HG02973 (cell line): ENCODE measurements around the gene SRSF1.
"Not testable (repeated sequence)": the region's sequence is repeated elsewhere in the genome, so short reads cannot be mapped to it uniquely, and the experiment has no call there.

ENCODE experiments used
- ATAC-seq: cut with Tn5 transposase; IDR thresholded peaks from one replicate; pipeline ENCODE4 v1.9.1; 2021; ENCODE audit warnings: moderate library complexity; ENCODE audit not compliant: unreplicated experiment

SRSF1 gene, protein sequence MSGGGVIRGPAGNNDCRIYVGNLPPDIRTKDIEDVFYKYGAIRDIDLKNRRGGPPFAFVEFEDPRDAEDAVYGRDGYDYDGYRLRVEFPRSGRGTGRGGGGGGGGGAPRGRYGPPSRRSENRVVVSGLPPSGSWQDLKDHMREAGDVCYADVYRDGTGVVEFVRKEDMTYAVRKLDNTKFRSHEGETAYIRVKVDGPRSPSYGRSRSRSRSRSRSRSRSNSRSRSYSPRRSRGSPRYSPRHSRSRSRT

GRCh38 chr17:58006924-58007780 is at the start of gene SRSF1:
Gene SRSF1 (minus strand): TSS chr17:58007246. CDS start chr17:58007137, 109 bp downstream.
- ATAC-seq: peak; percentile 86

DNA sequence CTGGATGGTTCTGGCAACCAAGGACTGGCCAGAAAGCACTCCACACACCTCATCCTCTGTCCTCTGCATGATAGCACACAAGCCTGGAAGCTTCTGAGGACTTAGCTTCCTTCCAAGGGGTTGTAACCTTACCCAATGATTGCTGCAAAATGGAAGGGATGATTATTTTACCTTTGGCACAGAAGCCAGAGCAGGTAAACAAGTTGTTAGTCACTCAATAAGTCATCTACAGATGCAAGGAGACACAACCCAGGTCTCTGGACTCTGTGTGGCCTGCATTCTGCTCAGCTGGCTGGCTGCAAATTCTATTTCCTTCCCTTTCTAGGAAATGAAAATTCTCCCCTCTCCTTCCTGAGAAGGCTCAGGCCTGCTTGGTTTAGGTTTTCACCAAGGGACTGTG is 49.4 kb upstream of the SRSF1 start:
- ATAC-seq: no peak

- ATAC-seq: no peak
Measured at GRCh38 chr17:58054641-58055040, 47.6 kb upstream of the SRSF1 start.

DNA sequence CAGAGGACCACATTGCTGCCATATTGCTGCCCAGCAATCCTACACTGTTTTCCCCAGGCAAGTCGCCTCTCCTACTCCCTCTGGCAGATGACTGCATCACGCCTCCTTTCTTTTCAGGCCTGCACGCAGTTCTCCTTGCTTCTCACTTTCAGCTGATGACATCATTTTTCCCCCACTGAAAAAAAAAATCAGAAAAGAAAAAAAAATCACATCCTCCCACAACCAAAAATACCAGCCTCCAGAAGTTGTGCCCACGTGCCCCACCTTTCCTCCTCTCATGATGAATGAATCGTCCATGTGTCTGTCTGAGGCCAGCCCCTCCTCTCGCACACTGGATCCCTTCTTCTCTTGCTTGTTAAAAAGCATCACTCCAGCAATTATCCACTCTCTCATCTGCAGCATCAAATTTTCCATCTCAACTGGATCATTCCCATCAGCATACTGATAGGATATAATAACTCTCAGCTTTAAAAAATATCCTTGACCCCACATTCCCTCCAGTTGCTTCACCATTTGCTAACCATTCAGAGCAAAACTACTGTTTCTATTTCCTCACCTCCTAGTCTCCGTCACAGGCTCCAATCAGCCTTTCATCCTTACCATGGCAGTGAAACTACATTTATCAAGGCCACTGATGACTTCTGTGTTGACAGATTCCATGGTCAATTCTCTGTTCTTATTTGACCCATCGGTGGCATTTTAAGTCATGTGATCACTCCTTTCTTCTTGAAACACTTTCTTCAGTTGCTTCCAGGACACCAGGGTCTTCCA is 46.1 kb upstream of the SRSF1 start:
- no peak for ATAC-seq

DNA sequence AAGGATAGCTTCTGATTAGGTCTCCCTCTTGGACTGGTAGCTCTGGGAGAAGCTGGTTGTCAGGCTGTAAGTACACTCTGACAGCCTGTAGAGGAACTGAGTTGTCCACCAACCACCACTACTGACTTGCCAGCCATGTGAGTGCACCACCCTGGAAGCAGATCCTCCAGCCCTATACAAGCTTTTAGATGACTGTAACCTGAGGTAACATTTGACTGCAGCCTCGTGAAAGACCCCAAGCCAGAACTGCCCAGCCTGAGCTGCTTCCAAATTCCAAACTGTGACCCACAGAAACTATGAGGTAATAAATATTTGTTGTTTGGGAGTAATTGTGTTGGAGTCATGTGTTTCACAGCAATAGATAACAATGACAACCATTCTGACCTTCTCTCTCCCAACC is 45.4 kb upstream of the SRSF1 start:
- no peak for ATAC-seq

DNA sequence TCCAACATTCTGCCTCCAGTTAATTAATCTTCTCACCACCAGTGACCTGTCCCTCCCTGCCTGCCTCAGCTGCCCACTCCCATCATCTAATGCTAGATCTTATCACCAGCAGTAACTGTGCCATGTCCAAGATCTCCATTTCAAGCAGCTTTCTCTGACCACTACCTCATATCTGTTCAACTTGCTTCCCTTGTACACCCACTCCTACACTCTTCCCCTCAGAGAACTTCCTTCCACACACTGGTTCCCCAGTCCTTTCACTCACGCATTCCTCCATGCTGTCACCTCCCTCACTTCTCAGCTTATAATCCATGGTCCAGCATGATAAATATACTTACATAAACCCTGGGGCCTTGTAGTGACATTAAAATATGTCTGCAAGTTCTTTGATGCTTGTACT is 44.4 kb upstream of the SRSF1 start:
- no peak for ATAC-seq

DNA sequence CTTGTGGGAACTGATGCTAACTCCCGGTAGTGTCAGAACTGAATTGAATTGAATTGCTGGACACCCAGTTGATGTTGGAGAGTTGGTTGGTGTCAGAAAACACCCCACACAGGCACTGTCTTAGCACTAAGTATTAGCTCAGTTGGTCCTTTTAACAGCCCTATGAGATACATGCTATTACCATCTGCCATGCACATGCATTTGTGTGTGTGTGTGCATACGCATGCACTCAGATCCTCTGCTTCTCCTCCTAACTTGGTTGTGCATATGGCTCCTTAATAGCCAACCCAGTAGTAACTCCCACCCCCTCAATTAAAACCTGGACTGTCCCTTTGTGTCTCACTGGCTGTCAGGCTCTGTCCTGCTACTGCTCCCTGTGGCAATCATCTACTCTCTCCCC is 43.9 kb upstream of the SRSF1 start:
- ATAC-seq: no peak

- ATAC-seq: no peak
Measured at GRCh38 chr17:58049533-58049932, 42.5 kb upstream of the SRSF1 start.

GRCh38 chr17:58047376-58048150 is 40.5 kb upstream of the SRSF1 start:
- ATAC-seq: no peak

- no peak for ATAC-seq
Measured at GRCh38 chr17:58046239-58047094, 39.4 kb upstream of the SRSF1 start.

DNA sequence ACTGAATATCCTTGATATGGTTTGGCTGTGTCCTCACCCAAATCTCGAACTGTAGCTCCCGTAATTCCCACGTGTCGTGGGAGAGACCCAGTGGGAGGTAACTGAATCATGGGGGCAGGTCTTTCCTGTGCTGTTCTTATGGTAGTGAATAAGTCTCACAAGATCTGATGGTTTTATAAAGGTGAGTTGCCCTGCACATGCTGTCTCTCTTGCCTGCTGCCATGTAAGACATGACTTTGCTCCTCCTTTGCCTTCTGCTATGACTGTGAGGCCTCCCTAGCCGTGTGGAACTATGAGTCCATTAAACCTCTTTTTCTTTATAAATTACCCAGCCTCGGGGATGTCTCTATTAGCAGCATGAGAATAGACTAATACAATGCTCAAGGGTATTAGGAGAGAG is 37.2 kb upstream of the SRSF1 start:
- ATAC-seq: not testable (repeated sequence)

DNA sequence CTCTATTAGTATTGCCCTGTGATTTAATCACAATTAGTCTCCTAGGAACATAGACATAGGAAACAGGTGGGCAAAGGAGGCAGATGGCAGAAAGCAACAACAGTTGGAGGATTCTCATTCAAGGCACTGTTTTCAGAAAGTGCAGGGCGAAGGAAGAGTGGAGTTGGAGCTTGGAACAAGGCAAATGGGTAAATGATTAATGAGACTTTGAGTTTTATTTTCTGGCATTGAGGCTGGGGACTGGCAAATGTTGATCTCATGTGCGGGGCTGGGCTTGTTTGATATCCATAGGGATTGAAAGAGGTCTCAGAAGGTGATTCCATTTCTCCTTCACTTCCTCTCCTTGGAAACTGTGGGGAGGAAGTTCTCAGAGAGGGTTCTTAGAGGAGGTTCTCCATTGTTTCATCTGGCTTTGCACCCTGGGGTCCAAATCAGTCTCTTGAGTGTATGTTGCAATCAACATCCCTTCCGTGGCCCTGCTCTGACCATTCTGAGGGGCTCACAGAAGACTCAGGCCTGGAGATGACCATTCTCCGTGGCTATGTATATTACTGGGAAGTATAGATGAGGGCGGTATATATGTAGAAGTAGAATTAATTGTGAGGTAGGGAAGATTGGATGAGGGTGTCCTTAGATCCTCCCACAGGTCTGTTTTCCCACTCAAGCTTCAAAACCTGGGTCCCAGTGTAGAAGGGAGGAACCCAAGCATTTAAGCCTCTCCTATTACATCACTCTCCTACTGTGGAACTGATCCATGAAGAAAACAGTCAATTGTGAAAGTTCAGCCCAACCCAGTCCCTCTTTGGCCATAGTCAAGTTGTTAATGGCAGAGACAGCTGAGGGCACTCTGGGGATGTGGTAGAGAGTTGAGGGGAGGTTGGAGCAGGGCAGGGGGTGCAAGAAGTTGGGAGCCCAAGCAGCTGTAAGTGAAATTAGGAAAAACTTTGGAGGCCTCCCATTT is 36.5 kb upstream of the SRSF1 start:
- ATAC-seq: no peak

GRCh38 chr17:58041161-58041560 is 34.1 kb upstream of the SRSF1 start:
- no peak for ATAC-seq

GRCh38 chr17:58040386-58040785 is 33.3 kb upstream of the SRSF1 start:
- no peak for ATAC-seq

- ATAC-seq: no peak
Measured at GRCh38 chr17:58039975-58040374, 32.9 kb upstream of the SRSF1 start.

DNA sequence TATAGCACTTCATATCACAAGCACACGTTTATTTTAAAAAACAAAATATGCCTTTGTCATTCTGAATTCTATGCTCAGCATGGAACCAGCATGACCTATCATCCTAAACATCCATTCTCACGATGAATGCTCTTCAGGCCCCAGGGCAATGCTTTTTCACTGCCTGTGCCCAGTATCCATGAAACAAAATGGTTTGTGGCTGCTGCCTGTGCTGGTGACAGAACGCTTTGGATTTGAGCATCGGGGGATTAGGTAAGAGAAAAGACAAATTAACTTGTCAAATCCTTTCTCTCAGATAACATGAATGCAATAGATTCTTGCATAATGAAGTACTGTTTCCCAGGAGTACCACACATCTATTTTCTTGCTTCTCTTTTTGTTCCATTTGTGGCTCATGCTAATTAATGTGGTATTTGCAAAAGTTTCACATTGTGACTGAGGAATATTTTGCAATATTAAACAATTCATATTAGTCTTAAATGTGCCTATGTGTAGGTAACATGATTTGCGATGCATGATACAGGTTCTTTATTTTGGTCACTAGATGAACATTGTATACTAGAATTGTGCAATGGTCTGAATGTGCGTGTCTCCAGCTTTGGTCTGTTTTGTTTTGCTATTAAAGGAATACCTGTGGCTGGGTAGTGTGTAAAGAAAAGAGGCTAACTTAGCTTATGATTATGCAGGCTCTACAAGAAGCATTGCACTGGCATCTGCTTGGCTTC is 25.8 kb upstream of the SRSF1 start:
- ATAC-seq: no peak

DNA sequence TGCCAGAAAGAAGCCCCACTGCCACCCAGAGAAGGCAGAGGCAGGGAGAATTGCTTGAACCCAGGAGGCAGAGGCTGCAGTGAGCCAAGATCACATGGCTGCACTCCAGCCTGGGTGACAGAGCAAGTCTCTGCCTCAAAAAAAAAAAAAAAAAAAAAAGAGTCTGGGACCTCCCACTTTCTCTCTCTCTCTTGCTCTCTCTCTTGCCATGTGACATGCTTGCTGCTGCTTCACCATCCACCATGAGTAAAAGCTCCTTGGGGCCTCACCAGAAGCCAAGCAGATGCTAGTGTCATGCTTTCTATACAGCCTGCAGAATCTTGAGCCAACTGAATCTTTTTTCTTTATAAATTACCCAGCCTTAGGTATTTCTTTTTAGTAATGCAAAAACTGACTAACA is 21.5 kb upstream of the SRSF1 start:
- ATAC-seq: no peak

DNA sequence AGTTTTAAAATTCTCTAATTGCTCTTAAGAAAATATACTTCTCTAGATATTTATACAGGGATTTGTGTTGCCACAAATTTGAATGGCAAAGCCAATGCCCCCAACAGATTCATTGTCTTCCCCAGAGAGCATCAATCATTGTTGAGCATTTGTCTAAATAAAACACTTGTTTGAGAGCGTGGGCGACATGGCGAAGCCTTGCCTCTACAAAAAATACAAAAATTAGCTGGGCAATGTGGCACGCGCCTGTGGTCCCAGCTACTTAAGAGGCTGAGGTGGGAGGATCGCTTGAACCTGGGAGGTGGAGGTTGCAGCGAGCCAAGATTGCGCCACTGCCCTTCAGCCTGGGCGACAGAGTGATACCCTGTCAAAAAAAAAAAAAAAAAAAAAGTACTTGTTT is 13.4 kb upstream of the SRSF1 start:
- no peak for ATAC-seq
